Measurements from ENCODE around the gene RASA3. TPM values are rescaled to one million over a fixed set of nuclear protein-coding genes. Genes with fewer than 3 reads are reported as not detected.
A peak's percentile ranks its signal among the peaks of the same experiment; 100 is the strongest.

The RASA3 gene
- total and polyA plus RNA-seq, 2 of the 4 experiments (the other 2 are of a cell fraction), result 21.0 to 31.4 TPM

GRCh38 chr13:114062341-114062740, 70.1 kb downstream of the RASA3 start:
- Histone ChIP-seq H2AFZ (replicated peaks; ENCODE audit: low read length, poor library complexity) (no peak overlapping the region), H3K4ac (ENCODE audit: low read depth, low read length) (peak overlapping the region; percentile 39), H3K18ac (ENCODE audit: low read depth, low read length) (no peak overlapping the region; the same call in 1 of the 2 replicates), H3K23ac (ENCODE audit: low read depth, low read length) (no peak overlapping the region), H3K9ac (ENCODE audit: low read depth, low read length) (no peak overlapping the region), H3K9me3 (ENCODE audit: control insufficient read depth, insufficient read depth, low read length) (no peaks in the 10 kb centered on the region), H4K91ac (ENCODE audit: insufficient read depth, low read depth, low read length) (0 out of 2 replicates have a peak overlapping the region, but pooled peaks have one; percentile 39), H3K4me1 (ENCODE audit: control insufficient read depth, insufficient read depth, low read length) (peaks cover 38% of the 10 kb centered on the region), H3K27me3 (ENCODE audit: control insufficient read depth, insufficient read depth, low read length) (no peaks in the 10 kb centered on the region), H3K14ac (replicated peaks; ENCODE audit: low read depth, low read length) (peak overlapping the region; percentile 35; the same call in 1 of the 2 replicates), H3K4me3 (ENCODE audit: insufficient read depth, low read depth, low read length) (no peak overlapping the region), H2AK9ac (replicated peaks; ENCODE audit: low read depth, low read length, poor library complexity) (no peak overlapping the region), H3K56ac (ENCODE audit: extremely low read depth, insufficient read depth, low read length) (no peak overlapping the region), H3K79me1 (ENCODE audit: low read depth in 1 of 2, low read length in 2 of 2) (peaks cover 7 to 74% of the 10 kb centered on the region in 2 experiments; a peak in 3 of 4 replicates), H2BK120ac (ENCODE audit: low read depth, low read length) (peak overlapping the region; percentile 27; the same call in 1 of the 2 replicates), H4K20me1 (ENCODE audit: insufficient read depth, low read length) (peaks cover 39% of the 10 kb centered on the region), H2BK5ac (ENCODE audit: low read depth, low read length, poor library complexity, severe bottlenecking) (peak overlapping the region; percentile 36), H4K5ac (ENCODE audit: low read depth, low read length) (no peak overlapping the region; the same call in 1 of the 2 replicates), H3K36me3 (ENCODE audit: control insufficient read depth, insufficient read depth, low read length) (peaks cover 14% of the 10 kb centered on the region), H3K27ac (ENCODE audit: insufficient read depth, low read length) (peak overlapping the region; percentile 71), H2BK15ac (ENCODE audit: low read depth, low read length) (0 out of 3 replicates have a peak overlapping the region, but pooled peaks have one; percentile 17), H3K9me1 (ENCODE audit: insufficient read depth, low read length) (peaks cover 26% of the 10 kb centered on the region), H2BK20ac (ENCODE audit: low read depth, low read length) (no peak overlapping the region), H4K8ac (ENCODE audit: low read depth in 2 of 2, low read length in 2 of 2) (peak overlapping the region; percentile 27 to 38; a peak in 1 of 4 replicates), H3K4me2 (ENCODE audit: low read depth, low read length) (no peak overlapping the region), H2AK5ac (ENCODE audit: low read depth, low read length) (peak overlapping the region; percentile 93)
- ATAC-seq (ENCODE audit: low read depth) (no peak), DNase-seq (no peak)
- dilution Hi-C loops (cut with HindIII; ENCODE audit: low sequenced_read_pairs, unreplicated experiment) (no loop called here), intact Hi-C loops (cut with micrococcal nuclease) (no loop called here), in situ Hi-C loops (cut with MboI; ENCODE audit: low sequenced_read_pairs) (no loop called here)
- CTCF ChIA-PET, result no interaction called here
- 96% methylated on average over 31 of the region's 34 CpGs; no CpG with 5 or more reads in 1 of the 2 experiments for WGBS, 2 experiments (ENCODE audit: extremely low coverage in 2 of 2, insufficient read length in 1 of 2)
- BruUV-seq (replicated peaks), result no TSS peak
- no peak for TF ChIP-seq RAD21 (IDR thresholded peaks at IDR 0.05; ENCODE audit: low read length)
- POLR2A ChIA-PET (ENCODE audit: unreplicated experiment), result no interaction called here

Data from IMR-90 (cell line).